GM21360 (cell line): Measurements from ENCODE around the gene HIRA.
"Not testable (repeated sequence)": the region's sequence is repeated elsewhere in the genome, so short reads cannot be mapped to it uniquely, and the experiment has no call there.

Experiments
- ATAC-seq: cut with Tn5 transposase; IDR thresholded peaks from one replicate; pipeline ENCODE4 v1.9.1; 2021; ENCODE audit warnings: mild to moderate bottlenecking, moderate library complexity; ENCODE audit not compliant: unreplicated experiment

HIRA gene

DNA sequence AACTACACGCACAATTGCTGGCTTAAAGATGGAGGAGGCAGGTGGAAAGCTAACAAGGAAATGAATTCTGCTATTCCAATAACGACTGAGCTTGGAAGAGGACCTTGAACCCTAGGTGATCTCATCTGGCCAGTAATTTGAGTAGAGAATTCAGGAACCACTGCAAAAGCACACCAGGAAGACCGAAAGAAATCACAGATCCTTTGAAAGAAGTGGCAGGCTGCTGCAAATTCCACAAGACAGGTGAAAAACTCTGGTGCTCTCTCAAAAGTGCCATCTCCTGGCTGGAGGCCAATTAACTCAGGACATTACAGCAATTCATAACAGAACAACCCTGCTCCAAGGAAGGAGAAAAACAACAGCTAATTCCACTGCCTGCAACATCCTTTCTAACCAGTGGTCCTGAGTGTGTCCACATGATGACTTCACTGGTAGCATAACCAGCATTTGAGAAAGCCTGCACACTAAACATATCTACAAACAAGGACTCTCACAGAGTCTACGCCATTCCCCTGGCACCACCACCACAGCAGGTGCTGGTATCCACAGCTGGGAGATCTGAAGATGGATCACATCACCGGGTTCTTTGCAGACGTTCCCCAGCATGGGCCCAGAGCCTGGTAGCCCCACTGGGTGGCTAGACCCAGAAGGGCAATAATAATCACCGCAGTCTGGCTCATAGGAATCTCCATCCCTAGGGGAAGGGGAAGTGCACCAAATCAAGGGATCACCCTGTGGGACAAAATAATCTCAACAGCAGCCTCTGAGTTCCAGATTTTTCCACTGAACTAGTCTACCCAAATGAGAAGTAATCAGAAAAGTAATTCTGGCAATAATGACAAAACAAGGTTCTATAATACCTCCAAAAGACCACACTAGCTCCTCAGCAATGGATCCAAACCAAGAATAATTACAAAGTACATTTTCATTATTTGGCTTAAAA, 95.1 kb downstream of the HIRA start:
- no peak for ATAC-seq

DNA sequence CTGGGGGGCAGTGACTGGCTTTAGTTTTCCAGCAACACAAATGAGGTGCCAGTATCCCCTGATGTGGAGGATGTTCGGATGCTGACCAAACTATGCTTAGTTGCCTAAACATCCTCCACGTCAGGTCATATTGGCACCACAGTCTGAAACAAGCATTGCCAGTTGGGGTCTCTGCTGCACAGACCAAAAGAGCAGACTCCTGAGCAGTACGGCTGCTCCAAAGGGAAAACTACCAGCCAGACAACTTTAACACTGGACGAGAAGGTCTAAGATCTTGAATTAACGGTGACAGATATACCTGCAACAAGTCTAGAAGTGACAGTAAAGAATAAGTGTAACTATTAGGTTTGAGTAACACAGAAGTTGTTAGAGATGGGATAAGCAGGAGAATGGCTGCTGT, 99.6 kb downstream of the HIRA start:
- ATAC-seq: no peak

DNA sequence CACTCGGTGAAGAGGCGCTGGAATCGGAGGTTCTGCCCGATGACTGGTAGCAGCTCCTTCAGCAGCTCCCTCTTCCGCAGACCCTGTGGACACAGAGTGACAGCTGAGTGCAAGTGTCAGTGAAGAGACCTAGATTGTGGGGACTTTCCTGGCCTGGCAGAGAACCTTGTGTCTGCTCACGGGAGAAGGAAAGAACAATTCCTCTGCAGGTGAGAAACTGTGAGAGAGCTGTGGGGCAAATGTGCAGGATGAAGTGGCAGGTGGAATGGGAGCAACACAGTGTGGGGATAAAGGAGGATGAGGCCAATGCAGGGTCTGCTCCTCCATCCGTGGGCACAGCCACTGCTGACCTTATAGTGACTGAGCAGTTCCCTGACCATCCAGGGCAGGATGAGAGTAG, 100.1 kb downstream of the HIRA start:
- no peak for ATAC-seq

DNA sequence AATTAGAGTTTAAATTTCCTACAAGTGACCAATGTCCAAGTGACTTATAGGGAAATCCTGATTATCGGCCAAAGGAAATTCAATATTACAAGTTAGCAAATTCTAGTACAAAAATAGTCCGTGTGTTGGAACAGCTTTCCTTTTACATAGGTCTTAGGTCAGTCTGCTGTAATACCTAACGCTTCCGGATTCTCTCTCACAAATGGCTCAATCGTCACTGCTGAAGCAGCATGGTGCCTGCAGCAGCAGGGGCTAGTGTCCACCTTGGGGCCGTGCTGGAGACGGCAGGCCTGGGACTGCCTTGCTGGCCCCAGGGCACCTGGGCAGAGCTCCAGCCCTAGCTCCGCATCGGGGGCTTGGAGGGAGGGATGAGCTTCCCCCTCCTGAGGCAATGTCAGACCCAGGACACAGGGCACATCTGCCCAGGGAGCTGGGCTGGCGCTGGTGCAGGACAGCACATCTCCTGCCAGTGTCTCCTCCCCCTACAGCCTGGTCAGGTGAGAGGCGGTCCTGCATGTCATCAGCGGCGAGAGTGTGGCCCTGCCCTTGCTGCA, 100.6 kb downstream of the HIRA start:
- ATAC-seq: no peak

DNA sequence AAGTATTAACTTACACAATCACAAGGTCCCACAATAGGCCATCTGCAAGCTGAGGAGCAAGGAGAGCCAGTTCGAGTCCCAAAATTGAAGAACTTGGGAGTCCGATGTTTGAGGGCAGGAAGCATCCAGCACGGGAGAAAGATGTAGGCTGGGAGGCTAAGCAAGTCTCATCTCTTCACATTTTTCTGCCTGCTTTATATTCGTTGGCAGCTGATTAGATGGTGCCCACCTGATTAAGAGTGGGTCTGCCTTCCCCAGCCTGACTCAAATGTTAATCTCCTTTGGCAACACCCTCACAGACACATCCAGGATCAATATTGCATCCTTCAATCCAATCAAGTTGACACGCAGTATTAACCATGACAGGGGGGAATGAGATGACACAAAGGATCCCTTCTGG, 101.3 kb downstream of the HIRA start:
- not testable (repeated sequence) for ATAC-seq

DNA sequence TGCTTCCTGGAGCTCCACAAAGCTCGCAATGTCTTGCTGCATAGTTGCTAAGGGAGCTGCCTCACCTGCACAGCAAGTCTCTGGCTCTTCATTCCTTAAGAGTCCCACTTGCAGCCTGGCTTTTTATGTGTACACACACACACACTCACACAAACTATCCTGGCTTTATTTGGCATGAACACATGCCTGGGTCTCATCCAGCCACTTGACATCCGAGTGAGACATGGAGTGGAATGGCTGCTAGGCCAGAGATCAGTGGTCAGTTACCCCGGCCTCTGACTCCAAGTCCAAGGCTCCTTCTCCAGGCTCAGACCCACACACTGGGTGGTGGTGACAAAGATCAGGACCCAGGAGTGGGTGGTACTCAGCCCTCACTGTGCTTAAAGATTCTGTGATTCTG, 102.1 kb downstream of the HIRA start:
- ATAC-seq: no peak

DNA sequence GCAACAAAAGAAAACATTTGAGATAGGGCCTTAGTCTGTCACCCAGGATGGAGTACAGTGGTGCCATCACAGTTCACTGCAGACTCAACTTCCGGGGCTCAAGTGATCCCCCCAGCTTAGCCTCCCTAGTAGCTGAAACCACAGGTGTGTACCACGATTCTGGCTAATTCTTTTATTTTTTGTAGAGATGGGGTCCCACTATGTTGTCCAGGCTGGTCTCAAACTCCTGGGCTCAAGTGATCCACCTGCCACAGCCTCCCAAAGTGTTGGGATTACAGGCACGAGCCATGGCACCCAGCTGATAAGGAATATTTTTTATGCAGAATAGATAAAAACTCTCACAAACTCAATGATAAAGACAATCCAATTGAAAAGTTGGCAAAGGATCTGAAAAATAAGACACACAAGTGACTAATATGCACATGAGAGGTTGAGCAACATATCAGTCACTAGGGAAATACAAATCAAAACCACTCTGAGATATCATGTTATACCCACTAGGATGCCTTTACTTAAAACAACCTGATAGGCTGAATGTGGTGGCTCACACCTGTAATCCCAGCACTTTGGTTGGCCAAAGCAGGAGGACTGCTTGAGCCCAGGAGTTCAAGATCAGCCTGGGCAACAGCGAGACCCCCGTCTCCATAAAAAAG, 106.1 kb downstream of the HIRA start:
- no peak for ATAC-seq

DNA sequence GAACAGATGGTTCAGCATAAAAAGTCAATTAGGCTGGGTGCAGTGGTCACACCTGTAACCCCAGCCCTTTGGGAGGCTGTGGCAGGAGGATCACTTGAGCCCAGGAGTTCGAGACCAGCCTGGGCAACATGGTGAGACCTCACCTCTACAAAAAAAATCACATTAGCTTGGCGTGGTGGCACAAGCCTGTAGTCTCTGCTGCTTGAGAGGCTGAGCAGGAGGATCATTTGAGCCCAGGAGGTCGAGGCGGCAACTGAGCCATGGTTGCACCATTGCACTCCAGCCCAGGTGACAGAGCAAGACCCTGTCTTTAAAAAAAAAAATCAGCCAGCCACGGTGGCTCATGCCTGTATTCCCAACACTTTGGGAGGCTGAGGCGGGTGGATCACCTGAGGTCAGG, 108.1 kb downstream of the HIRA start:
- ATAC-seq: not testable (repeated sequence)

DNA sequence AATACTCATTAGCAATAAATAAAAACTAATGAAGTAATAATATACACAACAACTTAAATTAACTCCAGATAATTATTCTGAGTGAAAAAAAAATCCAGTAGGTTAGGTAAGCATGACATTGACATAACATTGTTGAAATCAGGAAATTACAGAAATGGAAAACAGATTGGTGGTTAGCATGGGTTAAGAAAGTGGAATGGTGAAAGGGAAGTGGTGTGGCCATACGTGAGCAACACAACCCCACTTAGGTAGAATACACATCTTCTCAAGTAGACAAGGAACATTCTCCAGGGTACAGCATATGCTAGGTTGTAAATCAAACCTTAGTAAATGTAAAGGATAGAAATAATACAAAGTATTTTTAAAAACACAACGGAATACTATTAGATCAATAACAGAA, 109.8 kb downstream of the HIRA start:
- no peak for ATAC-seq

DNA sequence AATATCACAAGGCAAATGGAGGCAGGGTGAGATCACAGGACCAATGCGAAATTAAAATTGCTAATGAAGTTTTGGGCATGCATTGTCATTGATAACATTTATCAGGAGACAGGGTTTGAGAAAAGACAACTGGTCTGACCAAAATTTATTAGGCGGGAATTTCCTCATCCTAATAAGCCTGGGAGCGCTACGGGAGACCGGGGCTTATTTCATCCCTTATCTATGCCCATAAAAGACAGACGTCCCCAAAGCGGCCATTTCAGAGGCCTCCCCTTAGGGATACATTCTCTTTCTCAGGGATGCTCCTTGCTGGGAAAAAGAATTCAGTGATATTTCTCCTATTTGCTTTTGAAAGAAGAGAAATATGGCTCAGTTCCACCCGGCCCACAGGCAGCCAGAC, 111.4 kb downstream of the HIRA start:
- not testable (repeated sequence) for ATAC-seq

DNA sequence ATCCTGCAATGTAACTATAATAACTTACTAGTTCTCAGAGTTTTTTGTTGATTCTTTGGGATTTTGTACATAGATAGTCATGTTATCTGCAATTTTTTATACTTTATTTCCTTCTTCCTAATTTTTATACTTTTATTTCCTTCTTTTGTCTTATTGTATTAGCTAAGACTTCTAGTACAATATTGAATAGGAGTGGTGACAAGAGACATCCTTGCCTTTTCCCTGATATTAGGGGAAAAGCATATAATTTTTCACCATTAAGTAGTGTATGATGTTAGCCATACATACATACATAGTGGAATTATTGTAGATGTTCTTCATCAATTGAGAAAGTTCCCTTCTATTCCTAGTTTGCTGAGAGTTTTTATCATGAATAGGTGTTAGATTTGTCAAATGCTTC, 112.3 kb downstream of the HIRA start:
- ATAC-seq: no peak

DNA sequence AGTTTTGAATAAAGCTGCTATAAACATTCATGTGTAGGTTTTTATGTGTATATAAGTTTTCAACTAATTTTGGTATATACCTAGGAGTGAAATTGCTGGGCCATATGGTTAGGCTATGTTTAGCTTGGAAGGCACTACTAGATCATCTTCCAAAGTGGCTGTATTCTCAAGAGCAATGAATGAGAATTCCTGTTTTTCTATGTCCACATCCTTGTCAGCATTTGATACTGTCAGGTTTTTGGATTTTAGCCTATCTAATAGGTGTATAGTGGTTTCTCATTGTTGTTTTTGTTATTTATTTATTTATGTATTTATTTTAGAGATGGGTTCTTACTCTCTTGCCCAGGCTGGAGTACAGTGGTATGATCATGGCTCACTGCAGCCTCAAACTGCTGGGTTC, 113.7 kb downstream of the HIRA start:
- no peak for ATAC-seq

DNA sequence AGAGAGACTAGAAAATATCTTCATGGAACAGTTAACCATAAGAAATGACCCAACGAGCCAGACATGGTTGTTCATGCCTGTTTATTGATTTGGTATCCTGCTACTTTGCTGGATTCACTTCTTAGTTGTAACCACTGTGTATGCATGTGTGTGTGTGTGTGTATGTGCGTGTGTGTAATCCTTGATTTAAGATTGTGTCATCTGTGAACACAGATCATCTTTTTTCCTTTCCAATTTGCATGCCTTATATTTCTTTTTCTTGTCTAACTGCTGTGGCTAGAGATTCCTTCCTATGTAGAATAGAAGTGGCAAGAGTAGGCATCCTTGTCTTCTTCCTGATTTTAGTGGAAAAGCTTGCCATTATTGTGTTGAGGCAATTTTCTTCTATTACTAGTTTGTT, 123.7 kb downstream of the HIRA start:
- ATAC-seq: no peak

DNA sequence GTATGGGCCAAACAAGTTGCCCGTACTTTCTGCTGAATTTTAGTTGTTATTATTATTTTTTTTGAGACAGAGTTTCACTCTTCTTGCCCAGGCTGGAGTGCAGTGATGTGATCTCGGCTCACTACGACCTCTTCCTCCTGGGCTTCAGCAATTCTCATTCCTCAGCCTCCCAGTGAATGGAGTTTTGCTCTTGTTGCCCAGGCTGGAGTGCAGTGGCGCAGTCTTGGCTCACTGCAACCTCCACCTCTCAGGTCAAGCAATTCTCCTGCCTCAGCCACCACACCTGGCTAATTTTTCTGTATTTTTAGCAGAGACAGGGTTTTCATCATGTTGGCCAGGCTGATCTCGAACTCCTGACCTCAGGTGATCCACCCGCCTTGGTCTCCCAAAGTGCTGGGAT, 125.0 kb downstream of the HIRA start:
- ATAC-seq: not testable (repeated sequence)

DNA sequence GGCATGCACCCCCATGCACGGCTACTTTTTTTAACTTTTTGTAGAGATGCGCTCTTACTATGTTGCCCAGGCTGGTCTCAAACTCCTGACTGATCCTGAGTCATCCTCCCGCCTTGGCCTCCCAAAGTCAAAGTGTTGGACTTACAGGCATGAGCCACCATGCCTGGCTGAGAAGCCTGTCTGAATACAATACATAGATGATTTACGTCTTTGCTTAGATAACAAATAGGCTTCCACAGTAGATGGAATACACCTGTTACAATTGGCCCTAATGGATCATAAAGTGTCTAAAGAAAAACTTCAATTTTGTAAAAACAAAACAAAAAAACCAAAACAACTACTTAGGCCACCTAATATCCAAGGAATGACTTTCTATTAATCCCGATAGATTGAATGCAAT, 127.0 kb downstream of the HIRA start:
- ATAC-seq: no peak

DNA sequence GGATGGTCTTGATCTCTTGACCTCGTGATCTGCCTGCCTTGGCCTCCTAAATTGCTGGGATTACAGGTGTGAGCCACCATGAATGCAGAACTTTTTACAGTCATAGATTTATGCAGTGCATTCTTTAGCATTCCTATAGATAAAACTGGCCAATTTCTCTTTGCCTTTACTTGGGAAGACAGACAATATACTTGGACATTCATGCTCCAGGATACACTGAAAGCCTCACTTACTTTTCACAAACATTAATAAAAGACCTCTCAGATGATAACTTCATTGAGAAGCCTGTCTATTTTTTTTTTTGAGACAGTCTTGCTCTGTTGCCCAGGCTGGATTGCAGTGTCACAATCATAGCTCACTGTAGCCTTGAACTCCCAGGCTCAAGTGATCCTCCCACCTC, 127.7 kb downstream of the HIRA start:
- ATAC-seq: no peak

DNA sequence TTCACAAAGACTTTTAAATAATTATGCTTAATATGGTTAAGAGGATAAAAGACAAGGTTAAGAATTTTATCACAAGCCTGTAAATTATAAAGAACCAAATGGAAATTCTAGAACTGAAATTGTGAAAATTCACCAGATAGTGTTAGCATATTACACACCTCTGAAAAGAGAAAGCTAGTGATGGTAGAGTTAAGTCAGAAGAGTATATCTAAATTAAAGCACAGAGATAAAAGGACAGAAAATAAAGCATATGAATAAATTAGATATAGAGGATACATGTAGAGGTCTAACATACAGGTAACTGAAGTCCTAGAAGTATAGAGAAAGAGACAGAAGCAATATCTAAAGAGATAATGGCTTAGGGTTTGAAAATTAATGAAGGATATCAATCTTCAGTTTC, 135.8 kb downstream of the HIRA start:
- no peak for ATAC-seq

DNA sequence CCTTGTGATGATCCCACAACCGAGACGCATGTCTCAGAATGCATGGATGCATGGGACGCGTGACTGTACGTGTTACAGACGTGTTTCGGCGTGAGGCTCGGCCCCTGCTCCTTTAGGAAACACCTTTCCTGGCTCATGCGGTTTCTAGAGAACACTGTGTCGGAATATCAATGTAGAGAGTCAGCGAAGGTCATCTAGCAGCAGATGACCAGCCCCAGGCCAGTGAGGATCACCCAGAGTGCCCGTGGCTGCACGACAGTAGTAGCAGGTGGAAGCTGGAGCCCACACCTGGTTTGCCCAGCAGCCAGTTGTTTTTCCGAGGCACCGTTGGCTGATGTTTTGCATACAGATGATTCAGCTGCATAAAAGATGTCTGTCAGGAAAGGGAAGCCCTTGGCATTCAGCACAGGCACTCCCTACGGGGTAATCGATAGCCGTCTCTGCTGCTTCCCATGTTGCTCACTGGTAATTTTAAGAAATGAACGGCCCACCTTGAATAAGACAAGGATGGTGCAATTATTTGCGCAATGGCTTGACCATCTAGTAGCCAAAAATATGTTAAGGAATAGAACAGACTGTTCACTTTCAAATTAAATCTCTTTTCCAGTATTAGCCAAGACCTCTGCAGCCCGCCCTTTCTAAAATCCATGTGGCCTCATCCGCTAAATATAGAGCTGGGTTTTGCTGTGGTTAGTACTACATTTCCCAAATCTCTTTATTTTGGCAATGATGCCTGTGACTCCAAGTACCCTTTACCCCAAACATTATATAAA, 138.9 kb downstream of the HIRA start:
- ATAC-seq: no peak

DNA sequence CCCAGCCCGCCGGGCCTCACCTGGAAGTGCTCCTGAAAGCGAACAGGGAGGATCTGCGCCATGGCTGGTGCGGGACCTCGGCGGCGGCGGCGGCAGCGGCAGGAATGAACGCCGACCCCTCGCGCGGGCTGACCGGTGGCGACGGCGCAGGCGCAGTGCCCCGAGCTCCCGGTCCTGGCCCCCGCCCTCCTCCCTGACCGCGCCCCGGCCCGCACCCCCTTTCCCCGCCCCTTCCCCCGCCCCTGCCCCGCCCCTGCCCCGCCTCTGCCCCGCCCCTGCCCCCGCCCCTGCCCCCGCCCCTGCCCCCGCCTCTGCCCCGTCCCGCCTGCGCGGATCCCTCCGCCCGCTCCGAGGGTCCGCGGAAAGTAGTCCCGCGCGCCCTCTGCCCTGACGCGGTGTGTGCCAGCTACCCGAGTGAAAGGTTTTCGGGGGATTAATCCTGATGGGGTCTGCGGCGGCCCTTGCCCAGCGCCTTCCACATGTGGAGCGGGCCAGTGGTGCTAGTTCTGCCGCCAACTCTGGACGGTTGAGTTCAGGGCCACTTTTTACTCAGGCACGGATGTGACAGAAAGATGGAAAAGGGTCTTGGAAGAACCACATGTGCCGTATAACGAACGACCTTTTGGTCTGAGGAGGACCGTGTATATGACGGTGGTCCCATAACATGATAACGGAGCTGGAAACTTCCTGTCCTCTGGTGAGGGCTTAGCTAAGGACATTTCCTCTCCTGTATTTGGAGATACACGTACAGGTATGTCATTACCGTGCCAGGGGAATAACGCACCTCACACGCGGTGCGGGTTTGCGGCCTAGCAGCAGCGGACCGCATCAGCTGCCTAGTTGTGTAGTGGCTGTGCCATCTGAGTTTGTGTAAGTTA, 139.7 kb downstream of the HIRA start, which contains the start of gene CLTCL1:
Gene CLTCL1 (minus strand): TSS at position 140 of the 878 bp plus-strand sequence. CDS start 78 bp downstream, at position 62.
- peak; percentile 46 for ATAC-seq

DNA sequence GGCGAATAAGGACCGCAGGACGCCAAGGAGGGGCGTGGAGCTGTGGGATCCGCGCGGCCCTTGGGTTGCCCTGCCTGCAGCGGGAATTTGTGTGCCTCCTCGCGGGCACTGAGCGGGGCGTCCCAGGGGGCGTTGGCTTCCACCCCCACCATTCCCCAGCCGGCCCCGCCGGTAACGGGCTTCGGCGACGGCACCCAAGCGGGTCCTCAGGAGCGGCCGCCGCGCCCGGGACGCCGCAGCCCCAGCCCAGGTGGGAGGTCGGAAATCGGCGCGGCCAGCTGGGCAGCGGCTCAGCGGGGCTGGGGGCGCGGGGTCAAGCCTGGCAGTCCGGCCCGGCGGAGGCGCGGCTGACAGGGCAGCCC, 140.3 kb downstream of the HIRA start:
- ATAC-seq: peak; percentile 26
